Ascending aorta (tissue), 2 donors: ENCODE measurements around the gene STX8. TPM values are rescaled to one million over a fixed set of nuclear protein-coding genes. Genes with fewer than 3 reads are reported as not detected.

Experiments
- DNase-seq, 2 donors: peaks; one replicate each; pipeline ENCODE4 v3.0.0-alpha.2; 2019; ENCODE audit warnings: low spot score in 2 of 2
- H3K27ac ChIP-seq, 2 donors: fragments of 200-600 bp; sonication (generic); one replicate each; pipeline ENCODE4 v1.5.1; 2016 to 2017; ENCODE audit warnings: mild to moderate bottlenecking in 1 of 2
- H3K27me3 ChIP-seq: fragments of 200-600 bp; sonication (generic); one replicate; pipeline ENCODE4 v1.5.1; 2017
- H3K36me3 ChIP-seq, 2 donors: fragments of 200-600 bp; sonication (generic); one replicate each; pipeline ENCODE4 v1.5.1; 2016
- H3K4me1 ChIP-seq, 2 donors: fragments of 200-600 bp; sonication (generic); one replicate each; pipeline ENCODE4 v1.5.1; 2016 to 2017; ENCODE audit warnings: mild to moderate bottlenecking in 1 of 2
- H3K4me3 ChIP-seq, 2 donors: fragments of 200-600 bp; sonication (generic); one replicate each; pipeline ENCODE4 v1.5.1; 2016 to 2017; ENCODE audit warnings: mild to moderate bottlenecking in 1 of 2
- H3K9me3 ChIP-seq, 2 donors: fragments of 200-600 bp; sonication (generic); one replicate each; pipeline ENCODE4 v1.5.1; 2016
- intact Hi-C: fragments of 100-400 bp; cut with DNase I; formaldehyde crosslinking; loops from one replicate; pipeline ENCODE4 v1.15.1; 2023
- total RNA-seq: library from RNA; depleted of rRNA; stranded (reverse); fragments of >200 nt; gene quantifications from one replicate; pipeline ENCODE4 v1.1.0, GENCODE V29; 2016
- TF ChIP-seq, protein P1 (sequence below), 3 experiments: fragments of 200-600 bp in 2 of 3; fragments of 450-650 bp in 1 of 3; sonication (generic) in 2 of 3; IDR thresholded peaks; one replicate each; pipeline ENCODE4 v1.5.1; 2016 to 2019; ENCODE audit warnings: antibody characterized with exemption in 3 of 3, mild to moderate bottlenecking in 1 of 3, moderate library complexity in 1 of 3

STX8 gene
- total RNA-seq, 1 donor from 2014 or later = 7.6 TPM

DNA sequence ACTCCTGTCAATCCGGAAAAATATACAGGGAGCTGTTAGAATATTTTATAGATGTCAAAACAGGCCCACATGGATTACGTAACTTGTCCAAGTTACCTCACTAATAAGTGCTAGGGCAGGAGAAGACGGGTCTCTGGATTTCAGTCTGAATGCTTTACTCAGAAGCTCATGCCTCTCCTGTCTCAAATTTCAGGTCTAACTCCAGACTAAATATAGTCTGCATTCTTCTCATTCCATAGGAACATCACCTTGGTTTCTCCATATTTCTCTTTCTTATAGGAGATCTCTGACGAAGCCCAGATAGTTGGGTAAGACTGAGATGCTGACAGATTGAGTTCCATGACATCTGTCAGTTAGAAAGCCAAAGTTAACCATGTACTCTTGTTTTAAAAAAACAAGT is 174.2 kb downstream of the STX8 start:
- H3K4me3 ChIP-seq = no peak overlapping the region
- H3K27me3 ChIP-seq = no peaks in the 10 kb centered on the region
- no peak overlapping the region for H3K27ac ChIP-seq
- TF ChIP-seq, protein P1, sequence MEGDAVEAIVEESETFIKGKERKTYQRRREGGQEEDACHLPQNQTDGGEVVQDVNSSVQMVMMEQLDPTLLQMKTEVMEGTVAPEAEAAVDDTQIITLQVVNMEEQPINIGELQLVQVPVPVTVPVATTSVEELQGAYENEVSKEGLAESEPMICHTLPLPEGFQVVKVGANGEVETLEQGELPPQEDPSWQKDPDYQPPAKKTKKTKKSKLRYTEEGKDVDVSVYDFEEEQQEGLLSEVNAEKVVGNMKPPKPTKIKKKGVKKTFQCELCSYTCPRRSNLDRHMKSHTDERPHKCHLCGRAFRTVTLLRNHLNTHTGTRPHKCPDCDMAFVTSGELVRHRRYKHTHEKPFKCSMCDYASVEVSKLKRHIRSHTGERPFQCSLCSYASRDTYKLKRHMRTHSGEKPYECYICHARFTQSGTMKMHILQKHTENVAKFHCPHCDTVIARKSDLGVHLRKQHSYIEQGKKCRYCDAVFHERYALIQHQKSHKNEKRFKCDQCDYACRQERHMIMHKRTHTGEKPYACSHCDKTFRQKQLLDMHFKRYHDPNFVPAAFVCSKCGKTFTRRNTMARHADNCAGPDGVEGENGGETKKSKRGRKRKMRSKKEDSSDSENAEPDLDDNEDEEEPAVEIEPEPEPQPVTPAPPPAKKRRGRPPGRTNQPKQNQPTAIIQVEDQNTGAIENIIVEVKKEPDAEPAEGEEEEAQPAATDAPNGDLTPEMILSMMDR (IDR thresholded peaks at IDR 0.05) = no peak
- DNase-seq = no peak
- intact Hi-C loops = no loop called here
- H3K9me3 ChIP-seq = no peaks in the 10 kb centered on the region
- H3K36me3 ChIP-seq = no peaks in the 10 kb centered on the region
- H3K4me1 ChIP-seq = no peaks in the 10 kb centered on the region

DNA sequence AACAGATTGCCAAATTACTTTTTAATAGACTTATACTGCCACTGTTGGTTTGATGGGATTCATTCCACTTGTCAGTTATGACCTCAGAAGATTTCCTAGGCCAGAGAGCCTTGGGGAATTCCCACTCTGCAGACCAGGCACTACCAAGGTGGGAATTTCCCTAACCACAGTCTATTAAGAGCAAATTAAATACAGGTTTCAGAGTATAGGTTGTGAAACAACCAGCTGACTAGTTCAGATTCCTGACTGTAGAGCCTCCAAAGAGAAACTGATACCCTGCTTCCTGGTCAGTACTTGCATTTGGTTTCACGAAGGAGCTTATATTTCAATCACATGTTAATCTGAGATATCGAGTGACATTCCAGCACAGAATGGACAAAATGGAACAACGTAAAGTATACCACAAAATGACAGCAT is 186.5 kb downstream of the STX8 start:
- Histone ChIP-seq H3K36me3 (peaks cover 0 to 5% of the 10 kb centered on the region in 2 donors), H3K4me3 (no peak overlapping the region), H3K9me3 (peaks cover 0 to 17% of the 10 kb centered on the region in 2 donors), H3K4me1 (no peaks in the 10 kb centered on the region), H3K27me3 (no peaks in the 10 kb centered on the region), H3K27ac (no peak overlapping the region)
- DNase-seq = no peak
- intact Hi-C loops = no loop called here
- TF ChIP-seq, protein P1 (IDR thresholded peaks at IDR 0.05) = no peak

DNA sequence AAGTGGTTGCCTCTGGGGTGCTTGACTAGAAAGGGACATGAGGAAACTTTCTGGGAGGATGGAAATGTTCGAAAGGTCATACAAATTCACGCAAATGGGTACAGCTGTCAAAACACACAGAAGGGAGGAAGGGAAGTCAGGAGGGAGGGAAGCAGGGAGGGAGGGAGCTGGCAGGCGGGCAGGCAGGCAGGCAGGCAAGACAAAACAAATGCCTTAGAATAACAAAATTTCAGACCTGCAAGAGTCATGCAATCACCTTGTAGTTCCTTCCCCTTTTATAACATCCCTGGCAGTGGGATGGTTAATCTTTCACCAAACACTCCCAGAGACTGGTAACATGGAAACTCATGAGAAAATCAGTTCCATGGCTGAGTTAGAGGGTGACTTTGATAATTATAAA is 189.2 kb downstream of the STX8 start:
- no peaks in the 10 kb centered on the region for H3K9me3 ChIP-seq
- H3K36me3 ChIP-seq = no peaks in the 10 kb centered on the region
- H3K4me3 ChIP-seq = no peak overlapping the region
- H3K27ac ChIP-seq = no peak overlapping the region
- H3K27me3 ChIP-seq = no peaks in the 10 kb centered on the region
- no peak for DNase-seq
- intact Hi-C loops = no loop called here
- H3K4me1 ChIP-seq = no peaks in the 10 kb centered on the region
- TF ChIP-seq, protein P1 (IDR thresholded peaks at IDR 0.05) = no peak

DNA sequence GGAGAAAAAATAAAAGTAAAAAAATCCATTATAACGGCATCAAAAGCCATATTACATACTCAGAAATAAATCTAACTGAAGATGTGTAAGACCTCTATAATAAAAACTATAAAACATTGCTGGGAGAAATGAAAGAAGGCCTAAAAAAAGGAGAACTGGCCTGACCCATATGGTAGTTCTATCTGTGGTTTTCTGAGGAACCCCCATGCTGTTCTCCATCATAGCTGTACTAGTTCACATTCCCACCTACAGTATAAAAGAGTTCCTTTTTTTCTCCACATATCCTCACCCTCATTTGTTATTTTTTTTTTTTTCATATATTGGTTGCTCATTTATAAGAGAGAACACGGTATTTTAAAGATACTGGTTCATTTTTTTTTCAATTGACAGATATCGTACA is 191.8 kb downstream of the STX8 start:
- H3K27ac ChIP-seq = no peak overlapping the region
- no peak for DNase-seq
- intact Hi-C loops = no loop called here
- H3K9me3 ChIP-seq = no peaks in the 10 kb centered on the region
- no peaks in the 10 kb centered on the region for H3K27me3 ChIP-seq
- TF ChIP-seq, protein P1 (IDR thresholded peaks at IDR 0.05) = no peak
- H3K4me3 ChIP-seq = no peak overlapping the region
- no peaks in the 10 kb centered on the region for H3K36me3 ChIP-seq
- H3K4me1 ChIP-seq = no peaks in the 10 kb centered on the region

DNA sequence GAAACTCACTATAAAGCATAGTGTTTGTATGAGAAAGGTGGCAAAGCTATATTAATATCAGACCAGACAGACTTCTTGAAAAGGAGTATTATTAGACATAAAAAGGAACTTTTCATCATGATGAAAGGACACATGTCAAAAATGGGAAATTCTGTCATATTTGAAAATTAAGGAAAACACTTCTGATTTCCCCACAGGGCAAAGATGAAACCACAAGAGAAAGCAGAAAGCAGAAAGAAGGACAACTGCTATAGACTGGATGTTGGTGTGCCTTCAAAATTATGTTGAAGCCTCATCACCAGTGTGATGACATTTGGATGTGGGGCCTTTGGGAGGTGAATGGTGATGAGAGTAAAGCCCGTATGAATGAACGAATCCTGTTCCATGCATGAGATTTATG is 193.0 kb downstream of the STX8 start:
- TF ChIP-seq, protein P1 (IDR thresholded peaks at IDR 0.05) = no peak
- H3K4me3 ChIP-seq = no peak overlapping the region
- no peaks in the 10 kb centered on the region for H3K27me3 ChIP-seq
- DNase-seq = no peak
- no peak overlapping the region for H3K27ac ChIP-seq
- H3K36me3 ChIP-seq = no peaks in the 10 kb centered on the region
- intact Hi-C loops = no loop called here
- no peaks in the 10 kb centered on the region for H3K9me3 ChIP-seq
- H3K4me1 ChIP-seq = no peaks in the 10 kb centered on the region

DNA sequence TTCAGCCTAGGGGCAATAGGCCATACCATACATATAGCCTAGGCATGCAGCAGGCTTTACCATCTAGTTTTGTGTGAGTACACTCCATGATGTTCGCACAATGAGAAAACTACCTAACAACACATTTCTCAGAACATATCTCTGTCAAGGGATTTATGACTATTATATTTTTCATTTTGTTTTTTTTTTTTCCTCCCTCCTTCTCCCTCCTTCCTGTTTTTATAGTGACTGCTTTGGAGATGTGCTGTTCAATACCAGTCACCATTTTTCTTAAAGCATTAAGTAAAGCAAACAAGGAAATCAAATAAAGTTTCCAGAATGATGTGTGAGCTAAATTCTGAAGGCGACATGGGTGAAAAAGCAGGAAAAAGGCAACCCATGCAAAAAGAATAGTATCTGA is 194.6 kb downstream of the STX8 start:
- DNase-seq = no peak
- no peaks in the 10 kb centered on the region for H3K9me3 ChIP-seq
- peaks cover 0 to 8% of the 10 kb centered on the region in 2 donors for H3K36me3 ChIP-seq
- H3K27ac ChIP-seq = no peak overlapping the region
- no peak overlapping the region for H3K4me3 ChIP-seq
- no peaks in the 10 kb centered on the region for H3K4me1 ChIP-seq
- intact Hi-C loops = no loop called here
- H3K27me3 ChIP-seq = no peaks in the 10 kb centered on the region
- TF ChIP-seq, protein P1 (IDR thresholded peaks at IDR 0.05) = no peak
